ENCODE data around the gene SPACA5B. TPM values are rescaled to one million over a fixed set of nuclear protein-coding genes. Genes with fewer than 3 reads are reported as not detected.
"Not testable (repeated sequence)": the region's sequence is repeated elsewhere in the genome, so short reads cannot be mapped to it uniquely, and the experiment has no call there.

Gene SPACA5B
- not detected in 2 replicates for total RNA-seq (2013; cell fraction: nucleolus; rRNA removed)
- total RNA-seq (2014; rRNA removed), result not detected in 2 replicates
- not detected in 2 replicates for total RNA-seq (2014; rRNA removed; fragmentation: Illumina TruSeq; extraction: Trizol)
- not detected in 2 replicates for total RNA-seq (2021)
- not detected for polyA plus RNA-seq (2011; ENCODE audit: low read depth)
- not detected in 2 replicates for polyA plus RNA-seq (2011; rRNA removed)
- polyA plus RNA-seq (2011; cell fraction: cytosol; rRNA removed), result 0.15 TPM in 1 of 2 replicates, not detected in the other
- not detected in 2 replicates for polyA plus RNA-seq (2011; cell fraction: nucleus; rRNA removed)
- not detected in 2 replicates for polyA plus RNA-seq (2012)
- polyA plus RNA-seq (2014; fragmentation: Illumina TruSeq; extraction: Trizol), result not detected in 2 replicates
- polyA plus RNA-seq (2014; fragmentation: Nextera tagmentation; extraction: Ambion mirVana), result 1 to 10 TPM in 1 of 2 experiments, not detected in 1; 1.0 TPM
- not detected in 2 replicates for polyA plus RNA-seq (2014; rRNA removed)
- polyA plus RNA-seq (2016; fragmentation: Nextera tagmentation; extraction: Ambion mirVana), result not detected
- not detected in 2 replicates for polyA minus RNA-seq (2011; rRNA and poly(A)+ RNA removed)
- polyA minus RNA-seq (2011; cell fraction: cytosol; rRNA and poly(A)+ RNA removed), result not detected in 2 replicates
- polyA minus RNA-seq (2011; cell fraction: nucleus; rRNA and poly(A)+ RNA removed), result not detected in 2 replicates
- Bru-seq, nascent RNA, result not detected
- BruChase-seq, experiment 1, labeled RNA remaining after a 6-hour chase, result not detected
- BruChase-seq, experiment 2, labeled RNA remaining after a 2-hour chase, result not detected
- long read RNA-seq, experiment 1, result 0 reads
- long read RNA-seq, experiment 2, result 0 reads

GRCh38 chrX:48130326-48130725, at the start of gene SPACA5B:
Gene SPACA5B (plus strand): TSS chrX:48130626. CDS start chrX:48130688, 62 bp downstream.
- H3K79me2 ChIP-seq (ENCODE audit: control insufficient read depth, insufficient read depth, low read length); FAIRE-seq; DNase-seq (ENCODE audit: low read depth, low spot score); ATAC-seq; RAD21 ChIA-PET (ENCODE audit: unreplicated experiment); H3K36me3 ChIP-seq (ENCODE audit: control insufficient read depth in 2 of 2, insufficient read depth in 2 of 2, low read length in 1 of 2); H2AFZ ChIP-seq (ENCODE audit: control insufficient read depth, low read depth, low read length); H3K9ac ChIP-seq (ENCODE audit: control insufficient read depth, insufficient read depth, low read length); H4K20me1 ChIP-seq (ENCODE audit: control insufficient read depth, insufficient read depth); CTCF ChIA-PET; H3K4me3 ChIP-seq; POLR2A ChIA-PET; in situ Hi-C loops (cut with MboI); BruUV-seq (replicated peaks); H3K4me2 ChIP-seq (ENCODE audit: control insufficient read depth, insufficient read depth); H3K27me3 ChIP-seq (replicated peaks in 1 of 2; ENCODE audit: control insufficient read depth in 2 of 2, insufficient read depth in 2 of 2, low read length in 1 of 2); H3K27ac ChIP-seq (ENCODE audit: control insufficient read depth, insufficient read depth); H3K9me3 ChIP-seq (replicated peaks; ENCODE audit: control insufficient read depth, insufficient read depth, low read length); intact Hi-C loops (cut with micrococcal nuclease; ENCODE audit: unreplicated experiment); H3K4me1 ChIP-seq (ENCODE audit: control insufficient read depth, insufficient read depth, low read length); SMC1A ChIA-PET (ENCODE audit: uncharacterized antibody, unreplicated experiment): not testable (repeated sequence)
- no CpG with 5 or more reads among the region's 4 CpGs for WGBS (ENCODE audit: insufficient coverage, insufficient replicate concordance, low lambda C conversion rate, missing lambda C conversion rate)

GRCh38 chrX:48083212-48083611, 47.2 kb upstream of the SPACA5B start:
- H3K9ac ChIP-seq (ENCODE audit: control insufficient read depth, insufficient read depth, low read length), result no peak overlapping the region
- in situ Hi-C loops (cut with MboI), result loop anchor here (10.0 kb wide), 1 partner anchor 412 kb away; no protein-coding TSS in a partner anchor
- no peak for FAIRE-seq
- no peak overlapping the region for H3K27ac ChIP-seq (ENCODE audit: control insufficient read depth, insufficient read depth)
- ChIA-PET CTCF (interaction anchor here (0.5 to 2.8 kb wide), 14 partner anchors 10 to 862 kb away, joined by 3 to 17 read pairs (median 4); no protein-coding TSS in a partner anchor), RAD21 (ENCODE audit: unreplicated experiment) (interaction anchor here (0.6 to 1.5 kb wide), 2 partner anchors 354 to 411 kb away, joined by 3 to 6 read pairs; no protein-coding TSS in a partner anchor), SMC1A (ENCODE audit: uncharacterized antibody, unreplicated experiment) (interaction anchor here (0.6 to 1.7 kb wide), 4 partner anchors 19 to 565 kb away, joined by 3 to 6 read pairs (median 3); no protein-coding TSS in a partner anchor), POLR2A (no interaction called here)
- H3K4me3 ChIP-seq, result no peak overlapping the region
- H3K36me3 ChIP-seq (ENCODE audit: control insufficient read depth in 2 of 2, insufficient read depth in 2 of 2, low read length in 1 of 2), result no peaks in the 10 kb centered on the region
- ATAC-seq, result peak; percentile 94
- DNase-seq (ENCODE audit: low read depth, low spot score), result no peak
- H3K4me2 ChIP-seq (ENCODE audit: control insufficient read depth, insufficient read depth), result no peak overlapping the region
- intact Hi-C loops (cut with micrococcal nuclease; ENCODE audit: unreplicated experiment), result loop anchor here (1.0 to 10.0 kb wide), 3 partner anchors 382 to 854 kb away; no protein-coding TSS in a partner anchor
- BruUV-seq (replicated peaks), result no TSS peak
- no peaks in the 10 kb centered on the region for H4K20me1 ChIP-seq (ENCODE audit: control insufficient read depth, insufficient read depth)
- no peak overlapping the region for H2AFZ ChIP-seq (ENCODE audit: control insufficient read depth, low read depth, low read length)
- H3K27me3 ChIP-seq (replicated peaks in 1 of 2; ENCODE audit: control insufficient read depth in 2 of 2, insufficient read depth in 2 of 2, low read length in 1 of 2), result no peaks in the 10 kb centered on the region
- no peaks in the 10 kb centered on the region for H3K4me1 ChIP-seq (ENCODE audit: control insufficient read depth, insufficient read depth, low read length)
- no peaks in the 10 kb centered on the region for H3K9me3 ChIP-seq (replicated peaks; ENCODE audit: control insufficient read depth, insufficient read depth, low read length)
- 3% methylated on average over 9 of the region's 9 CpGs for WGBS (ENCODE audit: insufficient coverage, insufficient replicate concordance, low lambda C conversion rate, missing lambda C conversion rate)
- H3K79me2 ChIP-seq (ENCODE audit: control insufficient read depth, insufficient read depth, low read length), result no peaks in the 10 kb centered on the region
- no peak for TF ChIP-seq TAF1 (IDR thresholded peaks at IDR 0.05; ENCODE audit: borderline replicate concordance, low read depth, low read length)
- TF ChIP-seq PBX3 (IDR thresholded peaks at IDR 0.05; ENCODE audit: insufficient replicate concordance, low read depth, low read length), result no peak
- no peak for TF ChIP-seq NFYB (IDR thresholded peaks at IDR 0.05; ENCODE audit: insufficient read depth, low read depth, low read length)
- peak; percentile 52; the same call in 1 of the 2 replicates for TF ChIP-seq SMC3 (IDR thresholded peaks at IDR 0.05; ENCODE audit: borderline replicate concordance, low read length)
- no peak for TF ChIP-seq WRNIP1 (IDR thresholded peaks at IDR 0.05; ENCODE audit: borderline replicate concordance, low read depth, low read length)
- TF ChIP-seq FOXK2 (IDR thresholded peaks at IDR 0.05), result no peak
- TF ChIP-seq SRF (IDR thresholded peaks at IDR 0.05; ENCODE audit: low read depth in 2 of 2, low read length in 2 of 2), result peak in 1 of 2 experiments; percentile 13; a peak in 1 of 4 replicates
- TF ChIP-seq RUNX3 (IDR thresholded peaks at IDR 0.05; ENCODE audit: low read length), result no peak
- TF ChIP-seq RAD21 (IDR thresholded peaks at IDR 0.05; ENCODE audit: insufficient read depth, low read depth, low read length), result peak; percentile 76
- peak; percentile 55 to 63 (median 57) for TF ChIP-seq CTCF (IDR thresholded peaks at IDR 0.05 in 2 of 3, conservative IDR thresholded peaks at IDR 0.05 in 1 of 3; ENCODE audit: control insufficient read depth in 2 of 3, extremely low read depth in 1 of 3, insufficient read depth in 1 of 3, low read depth in 3 of 3, low read length in 3 of 3)
